NOMO-1 treated with dmso at 0.1 percent for 144 hours (cell line): Measurements from ENCODE around the gene MPZL1.

Experiments used
- DNase-seq: peaks from one replicate; lab custom pipeline; 2025; ENCODE audit not compliant: unreplicated experiment; lab: John Stamatoyannopoulos, UW

MPZL1 gene

DNA sequence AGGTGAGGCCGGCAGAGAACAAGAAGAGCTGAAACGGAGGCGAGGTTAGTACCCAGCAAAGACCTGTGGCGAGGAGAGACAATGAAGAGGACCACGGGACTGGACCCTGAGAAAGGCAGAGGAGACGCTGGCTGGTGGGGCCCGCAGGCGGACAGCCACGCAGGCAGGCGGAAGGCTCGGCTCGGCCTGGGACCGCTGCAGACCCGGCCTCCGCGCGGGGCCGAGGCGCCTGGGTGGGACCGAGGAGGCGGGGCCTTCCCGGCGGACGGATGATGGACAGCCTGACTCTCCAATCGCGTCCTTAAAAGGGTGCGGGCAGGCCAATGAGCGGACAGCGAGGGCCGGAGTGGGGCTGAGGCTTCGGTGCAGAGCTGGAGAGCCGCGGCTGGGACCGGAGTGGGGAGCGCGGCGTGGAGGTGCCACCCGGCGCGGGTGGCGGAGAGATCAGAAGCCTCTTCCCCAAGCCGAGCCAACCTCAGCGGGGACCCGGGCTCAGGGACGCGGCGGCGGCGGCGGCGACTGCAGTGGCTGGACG is at the start of gene MPZL1:
MPZL1 (plus strand) TSS at position 366 of the 535 bp plus-strand sequence. CDS start 170 bp downstream, outside the sequence.
- peak; percentile 88 for DNase-seq

DNA sequence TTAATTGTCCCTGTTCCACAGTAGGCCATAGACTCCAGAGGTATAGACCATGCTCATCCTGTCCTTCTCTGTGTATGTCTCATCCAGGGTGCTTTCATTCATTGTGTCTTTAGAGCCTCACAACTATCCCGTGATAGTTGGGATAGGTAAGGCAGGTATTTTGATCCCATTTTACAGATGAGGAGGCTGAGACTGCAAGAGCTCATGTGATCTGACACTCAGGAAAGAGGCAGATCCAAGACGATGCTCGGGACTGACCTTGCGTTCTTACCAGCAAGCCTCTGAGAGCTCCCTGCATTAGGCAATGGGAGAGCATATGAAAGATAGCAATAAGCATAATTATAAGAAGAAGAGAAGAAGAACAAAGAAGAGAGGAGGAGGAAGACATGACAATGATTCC is 49.0 kb upstream of the MPZL1 start:
- no peak for DNase-seq

DNA sequence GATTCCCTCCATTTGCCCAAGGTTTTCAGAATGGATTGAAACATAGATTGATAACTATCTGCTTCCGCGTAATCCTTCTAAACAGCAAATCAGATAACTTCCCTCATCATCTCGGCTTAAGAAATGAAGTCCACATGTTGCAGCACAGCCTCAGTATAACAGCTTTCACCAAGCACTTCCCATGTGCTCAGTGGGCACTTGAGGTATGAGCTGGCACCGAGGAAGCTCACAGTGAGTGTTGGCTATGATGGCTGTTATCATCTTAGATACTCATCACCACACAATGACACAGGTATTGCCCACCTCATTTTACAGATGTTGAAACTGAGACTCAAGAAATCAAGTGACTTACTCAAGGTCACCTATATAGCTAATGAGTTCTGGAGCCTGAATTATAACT is 48.5 kb upstream of the MPZL1 start:
- DNase-seq, result no peak

DNA sequence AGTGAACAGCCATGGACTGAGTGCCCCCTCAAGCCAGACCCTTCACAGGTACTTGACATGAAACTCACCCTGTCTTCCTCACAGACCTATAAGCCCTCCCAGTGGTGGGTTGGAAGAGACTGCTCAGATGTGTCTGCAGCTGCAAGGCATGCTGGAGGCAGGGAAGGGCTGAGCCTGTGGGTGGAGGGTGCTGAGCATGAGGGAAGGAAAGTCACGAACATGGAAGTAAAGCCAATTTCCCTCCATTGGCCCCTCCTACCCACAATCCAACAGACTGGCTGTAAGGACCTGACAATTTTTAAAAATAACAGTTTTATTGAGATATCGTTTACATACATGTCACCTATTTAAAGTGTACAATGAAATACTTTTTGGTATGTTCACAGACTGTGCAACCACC is 47.6 kb upstream of the MPZL1 start:
- no peak for DNase-seq

DNA sequence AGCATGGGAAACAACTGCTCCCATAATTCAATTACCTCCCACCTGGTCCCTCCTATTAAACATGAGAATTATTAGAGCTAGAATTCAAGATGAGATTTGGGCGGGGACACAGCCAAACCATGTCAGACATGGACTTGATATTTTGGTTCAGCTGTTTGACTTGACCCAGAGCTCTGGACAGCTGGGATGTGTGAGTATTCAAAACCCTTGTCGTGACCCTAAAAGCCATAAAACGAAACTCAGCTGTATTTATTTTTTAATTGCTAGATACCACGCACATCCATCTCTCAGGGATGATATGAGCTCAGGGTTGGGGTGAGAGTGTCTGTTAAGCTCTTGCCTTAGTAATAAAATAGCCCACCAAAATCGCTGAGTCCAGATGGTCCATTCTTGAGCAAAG is 46.3 kb upstream of the MPZL1 start:
- no peak for DNase-seq

DNA sequence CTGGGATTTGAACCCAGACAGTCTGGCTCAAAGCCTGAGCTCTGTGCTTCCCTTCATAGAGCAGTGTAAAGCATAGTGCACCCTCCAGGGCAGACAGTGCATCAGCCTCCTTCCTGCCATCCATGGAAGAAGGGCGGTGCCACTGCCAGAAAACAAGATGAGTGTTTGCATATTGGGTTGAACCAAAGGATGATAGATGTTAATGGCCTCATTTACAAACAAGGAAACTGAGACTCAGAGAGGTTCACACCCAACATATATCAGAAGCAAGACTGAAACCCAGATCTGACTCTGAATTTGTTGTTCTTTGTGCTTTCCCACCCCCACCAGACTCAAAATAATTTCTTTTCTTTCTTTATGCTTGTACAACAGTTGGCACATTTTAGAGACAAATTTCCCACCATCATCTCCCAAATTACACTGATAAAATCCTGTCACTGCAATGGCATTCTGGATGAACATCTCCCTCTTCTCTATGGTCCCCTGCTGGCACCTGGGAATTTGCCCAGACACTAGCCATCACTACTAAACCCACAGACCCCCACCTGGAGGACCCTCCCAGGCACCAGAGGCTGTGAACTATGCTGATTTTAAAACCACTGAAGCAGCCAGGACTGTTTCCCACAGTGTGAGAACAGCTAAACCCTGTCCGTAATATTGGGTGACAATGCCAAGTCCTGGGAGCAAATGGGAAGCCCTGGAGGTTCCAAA is 45.4 kb upstream of the MPZL1 start:
- DNase-seq, result no peak

DNA sequence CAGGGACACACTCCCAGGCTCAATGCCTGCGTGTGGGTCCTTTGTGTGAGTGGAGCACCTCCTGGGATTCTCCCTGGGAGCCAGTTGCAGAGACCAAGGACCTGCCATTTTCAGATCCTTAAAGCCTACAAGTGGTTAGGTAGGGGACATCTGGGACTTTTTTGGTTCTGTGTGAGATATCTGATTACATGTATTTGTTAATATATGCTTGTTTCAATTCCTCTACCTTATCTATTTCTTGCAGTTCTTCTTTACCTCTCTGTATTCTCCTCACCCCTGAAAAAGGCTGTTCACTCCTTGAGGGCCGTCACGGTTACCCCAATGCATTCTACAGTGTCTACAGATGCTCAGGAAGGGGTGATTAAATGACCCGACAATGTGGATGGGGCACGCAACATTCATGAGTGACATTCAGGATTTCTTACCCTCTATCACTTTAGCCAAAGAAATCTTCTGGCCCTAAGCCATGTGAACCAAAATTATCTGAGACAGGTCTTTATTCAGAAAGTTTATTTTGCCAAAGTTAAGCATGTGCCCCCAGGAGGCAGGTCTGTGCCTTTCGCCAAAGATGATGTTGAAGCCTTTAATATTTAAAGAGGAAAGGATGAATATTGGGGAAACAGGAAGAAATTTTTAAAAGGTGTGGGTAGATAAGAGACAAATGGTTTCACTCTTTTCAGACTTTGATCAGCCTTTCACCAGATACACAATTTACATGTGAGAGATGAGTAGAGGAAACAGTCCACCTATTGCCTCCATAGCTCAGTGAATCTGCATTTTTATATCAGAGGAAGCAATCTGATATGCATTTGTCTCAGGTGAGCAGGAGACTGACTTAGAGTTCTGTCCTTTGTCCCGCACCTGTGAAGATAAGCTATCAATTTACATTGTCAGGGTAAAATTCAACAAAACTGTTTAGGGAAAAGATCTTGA is 44.6 kb upstream of the MPZL1 start:
- no peak for DNase-seq

DNA sequence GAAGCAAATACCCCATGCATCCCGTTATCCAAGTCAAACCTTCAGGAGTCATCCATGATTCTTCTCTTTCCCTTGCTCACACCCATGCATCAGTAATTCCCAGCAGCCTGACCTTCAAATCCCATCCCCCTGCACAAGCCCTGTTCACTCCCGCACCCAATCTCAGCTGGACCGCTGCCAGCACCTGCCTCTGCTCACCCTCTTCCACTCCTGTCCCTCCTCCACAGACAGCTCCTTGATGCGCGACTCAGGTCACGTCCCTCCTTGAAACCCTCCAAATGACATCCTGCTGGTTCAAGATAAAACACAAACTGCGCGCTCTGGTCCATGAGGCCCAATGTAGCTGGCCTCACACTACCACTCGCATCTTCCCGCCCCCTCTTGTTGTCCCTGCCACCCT is 43.4 kb upstream of the MPZL1 start:
- DNase-seq, result no peak

DNA sequence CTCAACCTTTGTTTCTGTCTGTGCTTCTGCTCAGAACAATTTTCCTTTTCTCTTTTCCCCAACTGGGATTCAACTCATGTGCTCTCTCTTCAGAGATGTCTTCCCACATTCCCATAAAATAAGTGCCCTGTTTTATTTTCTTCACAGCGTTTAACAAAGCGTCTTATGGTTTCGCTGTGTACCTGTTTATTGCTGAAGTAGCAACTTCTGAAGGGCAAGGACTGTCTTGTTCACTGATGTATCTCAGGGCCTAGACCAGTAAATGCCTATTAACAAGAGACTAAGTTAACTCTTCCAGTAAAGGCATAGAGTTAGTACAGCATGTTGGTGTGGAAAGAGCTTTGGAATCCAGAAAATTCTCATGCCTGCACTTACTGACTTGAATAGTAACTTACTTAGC is 42.9 kb upstream of the MPZL1 start:
- DNase-seq, result no peak

DNA sequence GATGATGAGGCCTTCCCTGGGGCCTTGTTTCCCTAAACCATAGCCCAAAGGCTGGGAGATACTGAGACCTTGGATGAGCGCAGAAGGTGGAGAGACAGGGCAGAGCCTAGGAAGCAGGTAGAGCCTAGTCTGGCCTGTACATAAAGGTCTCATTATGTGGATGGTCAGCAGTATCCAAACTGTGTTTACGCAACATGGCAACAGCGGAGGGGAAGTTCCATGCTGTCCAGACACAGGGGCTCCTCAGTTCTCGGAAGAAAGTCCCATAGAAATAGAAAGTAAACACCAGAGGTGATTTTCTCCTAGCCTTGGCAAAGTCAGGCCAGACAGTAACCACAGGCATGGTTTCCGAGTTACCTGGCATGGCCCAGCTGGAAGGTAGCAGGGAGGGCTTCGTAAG is 42.1 kb upstream of the MPZL1 start:
- DNase-seq, result no peak

DNA sequence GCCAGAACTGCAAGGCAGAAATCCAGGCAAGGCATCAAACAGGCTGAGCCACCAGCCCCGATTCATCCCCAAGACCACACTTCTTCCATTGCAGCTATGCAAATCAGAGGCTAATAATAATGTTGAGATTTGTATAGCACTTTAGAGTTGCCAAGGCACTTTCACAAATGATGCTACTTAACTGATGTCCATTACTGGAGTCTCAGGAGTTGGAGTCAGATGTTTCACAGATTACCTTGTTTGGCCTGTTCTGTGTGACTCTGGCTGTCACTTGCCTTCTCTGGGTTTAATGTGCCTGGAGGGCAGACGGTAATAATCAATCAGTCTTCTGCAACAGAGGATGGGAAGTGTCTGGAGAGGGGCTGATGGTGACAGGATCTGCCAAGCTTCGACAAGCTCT is 40.8 kb upstream of the MPZL1 start:
- DNase-seq, result no peak

DNA sequence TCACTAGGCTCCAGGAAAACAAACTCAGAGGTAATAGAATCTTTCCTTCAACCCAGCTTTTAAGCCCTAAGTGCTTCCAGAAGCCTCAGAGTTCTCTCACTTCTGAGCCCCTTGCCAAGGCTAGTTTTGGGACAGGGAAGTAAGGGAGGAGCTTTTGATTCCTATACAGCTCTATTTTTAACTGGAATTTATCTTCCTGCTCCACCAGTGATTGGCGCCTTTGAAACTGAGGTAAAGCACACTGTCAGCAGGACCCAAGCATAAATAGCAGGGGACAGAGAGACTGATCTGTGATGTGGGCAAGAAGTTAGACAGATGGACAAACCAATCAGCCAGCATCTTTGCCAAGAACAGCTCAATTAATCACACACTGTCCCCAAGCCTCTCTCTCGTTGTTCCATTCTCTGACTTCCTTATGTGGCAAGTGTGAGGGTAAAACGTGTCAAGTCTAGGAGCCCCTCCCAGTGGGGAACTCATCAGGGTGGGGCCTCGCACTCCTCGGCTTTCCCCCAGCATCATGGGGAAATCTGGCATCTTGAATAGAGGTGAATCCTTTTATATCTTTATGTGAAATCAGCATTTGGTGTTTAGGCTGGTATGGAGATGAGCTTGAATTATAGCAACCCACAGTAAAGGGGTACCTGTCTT is 40.2 kb upstream of the MPZL1 start:
- no peak for DNase-seq

DNA sequence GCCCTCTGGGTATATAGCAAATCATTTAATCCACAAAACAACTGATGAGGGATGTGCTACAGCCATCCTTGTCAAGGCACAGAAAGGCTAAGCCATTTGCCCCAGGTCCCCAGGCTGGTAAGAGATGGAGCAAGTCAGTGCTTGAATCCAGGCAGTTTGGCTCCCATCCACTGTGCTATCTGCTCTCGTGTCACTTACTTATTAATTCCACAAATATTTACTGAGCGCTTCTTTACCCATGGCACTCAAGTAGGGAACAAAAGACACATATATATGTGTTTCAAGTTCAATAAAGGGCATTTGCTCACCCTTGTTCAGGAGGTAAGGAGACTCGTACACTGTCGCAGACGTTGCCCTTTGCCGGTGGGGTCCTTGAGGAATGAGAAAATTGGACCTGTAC is 38.6 kb upstream of the MPZL1 start:
- DNase-seq, result no peak

DNA sequence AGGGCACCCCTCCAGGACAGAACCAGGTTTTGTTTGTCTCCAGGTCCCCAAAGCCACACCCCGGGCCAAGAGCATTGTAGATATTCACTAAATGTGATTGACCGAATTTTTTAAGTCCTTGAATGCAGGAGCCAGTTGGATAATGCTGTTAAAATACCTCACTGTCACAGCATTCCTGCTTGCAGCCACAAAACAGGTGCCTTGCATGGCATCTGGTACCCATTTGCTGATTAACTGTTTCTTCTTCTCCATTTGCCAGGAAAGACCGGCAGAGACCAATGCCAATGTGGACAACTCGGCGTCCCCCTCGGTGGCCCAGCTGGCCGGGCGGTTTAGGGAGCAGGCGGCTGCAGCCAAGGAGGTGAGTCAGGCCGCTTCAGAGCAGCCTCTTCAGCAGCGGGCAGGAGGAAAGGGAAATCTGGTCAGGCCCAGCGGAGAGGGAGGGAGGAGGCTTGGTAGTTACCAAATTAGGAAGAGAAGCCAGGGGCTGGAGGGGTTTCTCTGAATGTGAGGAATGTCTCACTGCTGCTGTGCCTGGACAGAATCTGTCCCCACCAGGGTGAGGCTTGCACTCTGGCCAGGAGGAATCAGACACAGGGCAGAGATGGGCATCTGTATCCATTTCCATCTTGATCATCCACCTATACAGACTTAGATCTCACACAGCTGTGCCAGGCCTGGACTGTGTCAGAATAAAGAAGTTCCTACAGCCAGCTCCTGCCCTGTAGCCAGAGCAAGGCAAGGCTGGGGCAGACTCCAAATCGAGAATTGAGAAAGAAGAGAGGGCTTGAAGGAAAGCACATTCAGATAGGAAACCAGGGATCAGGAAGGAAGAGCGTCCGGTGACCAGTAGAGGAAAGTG is 37.9 kb upstream of the MPZL1 start:
- DNase-seq, result no peak

DNA sequence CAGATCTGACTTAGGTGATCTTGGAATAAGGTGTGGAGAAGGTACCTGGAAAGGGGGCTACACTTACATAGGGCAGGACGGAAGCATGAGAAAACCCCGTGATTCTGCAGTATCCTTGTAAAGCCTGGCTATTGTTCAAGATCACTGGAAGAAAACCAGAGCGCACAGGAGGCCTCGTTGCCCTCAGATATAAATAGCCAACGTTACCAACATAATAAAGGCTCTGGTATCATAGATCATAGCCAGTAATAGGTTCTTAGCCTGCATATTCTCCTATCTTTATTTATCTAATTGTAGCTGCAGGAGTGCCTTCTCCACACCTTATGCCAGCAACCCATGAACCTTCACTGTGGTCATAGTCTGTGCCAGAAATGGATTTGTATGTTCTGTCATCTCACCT is 35.9 kb upstream of the MPZL1 start:
- DNase-seq, result no peak

DNA sequence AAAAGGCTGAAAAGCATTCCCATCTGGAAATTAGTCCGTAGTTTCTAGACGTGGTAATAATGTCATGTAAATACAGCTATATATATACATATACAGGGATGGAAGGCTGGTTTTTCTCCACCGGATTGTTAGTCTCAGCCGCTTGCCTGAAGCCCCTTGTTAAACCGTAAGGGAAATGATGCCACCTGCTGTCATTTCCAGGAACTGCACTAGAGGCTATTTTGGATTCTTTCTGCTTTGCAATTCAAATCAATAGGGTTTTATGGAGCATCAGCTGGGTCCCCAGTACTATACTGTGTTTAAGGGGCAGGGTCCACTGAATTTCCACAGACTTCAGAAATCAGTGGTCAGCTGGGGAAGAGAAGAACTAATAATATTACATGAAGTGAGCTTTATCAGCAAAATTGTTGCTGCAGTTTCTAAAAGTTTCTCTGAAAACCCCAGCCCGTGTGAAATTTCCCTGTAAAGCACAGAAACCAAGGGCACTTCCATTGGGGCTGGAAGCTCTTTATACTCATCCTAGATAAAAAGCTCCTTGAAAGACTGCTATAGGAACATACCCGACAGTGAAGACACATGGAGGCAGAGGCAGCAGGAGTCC is 33.8 kb upstream of the MPZL1 start:
- peak; percentile 20 for DNase-seq

DNA sequence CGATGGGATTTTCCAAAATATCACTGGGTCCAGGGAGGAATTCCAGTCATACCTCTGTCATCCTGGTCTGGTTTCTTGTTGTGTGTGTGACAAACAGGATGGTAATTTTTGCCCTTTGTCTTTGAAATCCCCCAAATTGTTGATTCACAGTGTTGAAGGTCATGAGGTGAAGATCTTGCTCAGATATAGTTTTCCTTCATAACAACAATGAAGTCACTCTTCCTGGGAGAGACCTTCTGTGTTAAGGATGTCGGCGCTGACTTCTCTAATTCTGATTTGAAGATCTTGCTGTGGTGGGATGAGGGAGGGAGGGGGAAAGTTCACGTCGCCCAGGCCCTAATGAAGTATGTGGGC is 32.2 kb upstream of the MPZL1 start:
- DNase-seq, result no peak

DNA sequence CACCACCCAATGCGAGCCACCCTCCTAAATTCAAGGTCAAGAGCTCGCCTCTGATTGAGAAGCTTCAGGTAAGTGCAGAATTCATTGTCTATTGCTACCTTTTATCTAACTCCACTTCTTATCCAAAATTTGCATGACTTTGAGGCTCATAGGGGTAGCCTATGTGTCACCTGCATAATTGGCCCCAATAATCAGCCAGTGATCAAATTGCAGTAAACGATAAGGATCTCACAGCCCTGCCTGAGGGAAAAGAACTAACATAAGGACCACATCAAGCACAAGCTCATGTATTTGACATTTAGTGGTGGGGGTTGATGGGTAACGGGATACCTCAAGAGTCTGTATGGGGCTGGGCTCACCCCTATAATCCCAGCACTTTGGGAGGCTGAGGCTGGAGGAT is 31.7 kb upstream of the MPZL1 start:
- no peak for DNase-seq

DNA sequence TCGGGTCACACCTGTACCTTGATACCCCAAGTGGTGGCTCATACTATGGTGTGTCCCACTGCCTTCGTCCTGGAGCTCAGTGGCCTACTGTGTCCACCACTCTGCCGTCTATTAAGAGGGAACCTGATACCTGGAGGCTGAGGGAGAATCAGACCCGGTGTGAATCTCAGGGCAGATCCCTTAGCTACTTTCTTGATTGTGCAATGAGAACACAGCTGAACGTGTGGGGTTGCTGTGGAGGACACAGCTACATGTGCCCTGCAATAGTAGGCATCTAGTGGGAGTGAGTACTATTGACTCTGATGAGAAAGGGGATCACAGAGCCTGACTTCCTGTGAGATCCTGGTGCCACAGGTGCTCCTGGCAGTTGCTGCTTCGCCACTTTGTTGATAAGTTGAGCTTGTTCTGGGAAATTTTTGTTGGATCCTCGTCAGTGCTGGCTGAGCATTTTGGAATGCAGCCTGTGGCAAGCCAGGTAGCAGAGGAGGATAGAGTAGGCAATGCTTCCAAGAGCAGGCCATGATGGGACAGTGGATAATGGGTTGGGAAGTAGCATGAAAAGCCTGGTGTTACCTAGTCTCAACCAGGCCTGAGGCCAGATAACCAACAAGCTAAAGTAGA is 28.2 kb upstream of the MPZL1 start:
- DNase-seq, result no peak

DNA sequence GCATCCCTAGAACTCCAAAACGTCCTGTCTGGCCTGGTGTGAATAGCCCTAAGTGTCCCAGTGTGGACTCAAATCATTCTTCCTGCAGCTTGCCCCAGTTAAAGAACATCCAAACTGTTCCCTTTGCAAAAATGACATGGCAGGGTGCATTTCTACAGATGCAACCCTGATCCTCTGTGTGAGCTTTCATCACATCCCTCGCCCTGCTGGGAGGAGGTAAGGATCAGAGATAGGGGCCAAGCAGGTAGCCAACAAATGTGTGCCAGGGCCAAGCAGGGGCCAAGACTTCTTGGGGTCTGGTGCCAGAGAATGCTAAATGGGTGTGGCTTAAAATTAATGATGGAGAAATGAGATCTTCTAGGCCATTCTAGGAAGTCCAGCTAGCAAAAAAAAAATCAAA is 27.1 kb upstream of the MPZL1 start:
- no peak for DNase-seq
